Adipose tissue (tissue), 3 donors: ENCODE results near the gene PGS1. TPM values are rescaled to one million over a fixed set of nuclear protein-coding genes. Genes with fewer than 3 reads are reported as not detected.

Experiments
- H3K27ac ChIP-seq: one replicate; pipeline ENCODE4 v1.5.1; 2013; ENCODE audit warnings: low read depth, low read length
- WGBS, 3 donors: extraction: QIAGEN DNeasy Blood & Tissue Kit; methylation state at CpG; one replicate each; pipeline ENCODE4 v1.1.7; 2013; 5-methylcytosine and 5-hydroxymethylcytosine counted together
- polyA plus RNA-seq, 3 donors: library from polyadenylated mRNA; stranded (reverse); fragments of 200-250 nt; gene quantifications; one replicate each; pipeline ENCODE4 v1.2.3, GENCODE V29; 2013
- donor health status: healthy with polysubstance abuse.
- donor health status: Bipolar disorder and iron deficiency.
- donor health status: healthy.

The PGS1 gene
- polyA plus RNA-seq, 3 donors, result 14.2 to 55.2 (median 28.3) TPM

- H3K27ac ChIP-seq, result no peak overlapping the region
- WGBS, 3 donors, result 37 to 71% (median 53%) methylated on average over 14 of the region's 14 CpGs
Measured at GRCh38 chr17:78396441-78397337, 18.2 kb downstream of the PGS1 start.

- 46 to 81% (median 55%) methylated on average over 13 of the region's 13 CpGs for WGBS, 3 donors
- no peak overlapping the region for H3K27ac ChIP-seq
Measured at GRCh38 chr17:78397681-78398101, 19.2 kb downstream of the PGS1 start.

GRCh38 chr17:78398390-78398789, 19.9 kb downstream of the PGS1 start:
- WGBS, 3 donors, result 84 to 90% (median 88%) methylated on average over 3 of the region's 3 CpGs
- no peak overlapping the region for H3K27ac ChIP-seq

GRCh38 chr17:78399028-78399692, 20.7 kb downstream of the PGS1 start:
- 82 to 98% (median 87%) methylated on average over 27 to 28 of the region's 28 CpGs for WGBS, 3 donors
- H3K27ac ChIP-seq, result no peak overlapping the region

- WGBS, 3 donors, result 80 to 96% (median 83%) methylated on average over 6 of the region's 6 CpGs
Measured at GRCh38 chr17:78399693-78400144, 21.3 kb downstream of the PGS1 start.

GRCh38 chr17:78400581-78401240, 22.3 kb downstream of the PGS1 start:
- WGBS, 3 donors, result 88 to 91% (median 89%) methylated on average over 17 of the region's 17 CpGs

More at GRCh38 chr17:78399693-78400144, 21.3 kb downstream of the PGS1 start:
- no peak overlapping the region for H3K27ac ChIP-seq

GRCh38 chr17:78401246-78401645, 22.8 kb downstream of the PGS1 start:
- H3K27ac ChIP-seq, result no peak overlapping the region
- WGBS, 3 donors, result 68 to 84% (median 69%) methylated on average over 6 of the region's 6 CpGs

More at GRCh38 chr17:78400581-78401240, 22.3 kb downstream of the PGS1 start:
- no peak overlapping the region for H3K27ac ChIP-seq

- WGBS, 3 donors, result 56 to 93% (median 71%) methylated on average over 6 to 8 of the region's 8 CpGs
- no peak overlapping the region for H3K27ac ChIP-seq
Measured at GRCh38 chr17:78401891-78402290, 23.4 kb downstream of the PGS1 start.

GRCh38 chr17:78403822-78404221, 25.4 kb downstream of the PGS1 start:
- 94 to 95% (median 94%) methylated on average over 14 of the region's 14 CpGs for WGBS, 3 donors
- H3K27ac ChIP-seq, result no peak overlapping the region

GRCh38 chr17:78406396-78406795, 27.9 kb downstream of the PGS1 start:
- WGBS, 3 donors, result 91 to 94% (median 93%) methylated on average over 6 of the region's 6 CpGs
- H3K27ac ChIP-seq, result no peak overlapping the region

- 85 to 95% (median 87%) methylated on average over 8 of the region's 8 CpGs for WGBS, 3 donors
Measured at GRCh38 chr17:78406920-78407319, 28.5 kb downstream of the PGS1 start.

GRCh38 chr17:78407387-78408000, 29.0 kb downstream of the PGS1 start:
- no peak overlapping the region for H3K27ac ChIP-seq

More at GRCh38 chr17:78406920-78407319, 28.5 kb downstream of the PGS1 start:
- H3K27ac ChIP-seq, result no peak overlapping the region

GRCh38 chr17:78408476-78409050, 30.1 kb downstream of the PGS1 start:
- H3K27ac ChIP-seq, result no peak overlapping the region
- WGBS, 3 donors, result 80 to 89% (median 88%) methylated on average over 22 to 23 of the region's 23 CpGs

More at GRCh38 chr17:78407387-78408000, 29.0 kb downstream of the PGS1 start:
- WGBS, 3 donors, result 76 to 87% (median 78%) methylated on average over 7 of the region's 7 CpGs

- 41 to 78% (median 65%) methylated on average over 12 of the region's 12 CpGs for WGBS, 3 donors
- no peak overlapping the region for H3K27ac ChIP-seq
Measured at GRCh38 chr17:78409191-78409928, 30.9 kb downstream of the PGS1 start.

- H3K27ac ChIP-seq, result no peak overlapping the region
- WGBS, 3 donors, result 49 to 80% (median 66%) methylated on average over 17 of the region's 17 CpGs
Measured at GRCh38 chr17:78411241-78411857, 32.9 kb downstream of the PGS1 start.

GRCh38 chr17:78412403-78412802, 34.0 kb downstream of the PGS1 start:
- WGBS, 3 donors, result 81 to 91% (median 82%) methylated on average over 10 of the region's 10 CpGs
- no peak overlapping the region for H3K27ac ChIP-seq
